Neural progenitor cell (in vitro differentiated cells): ENCODE data around the gene FAM20C.

ENCODE experiments used
- CTCF ChIP-seq: fragments of 200-600 bp; sonication (generic); IDR thresholded peaks from 2 replicates; pipeline ENCODE4 v1.5.1; 2017; ENCODE audit warnings: antibody characterized with exemption, mild to moderate bottlenecking
- EZH2 ChIP-seq: fragments of 200-600 bp; sonication (generic); IDR thresholded peaks from 2 replicates; pipeline ENCODE4 v1.6.1; 2017; ENCODE audit warnings: antibody characterized with exemption, mild to moderate bottlenecking, moderate library complexity

GRCh38 chr7:157008-157310 is 35.4 kb upstream of the FAM20C start:
- TF ChIP-seq CTCF (no peak), EZH2 (no peak)
